Renal cortex interstitium (tissue), 15 donors: Measurements from ENCODE around the gene SLC19A3. TPM values are rescaled to one million over a fixed set of nuclear protein-coding genes. Genes with fewer than 3 reads are reported as not detected.
"Not testable (repeated sequence)": the region's sequence is repeated elsewhere in the genome, so short reads cannot be mapped to it uniquely, and the experiment has no call there.

ENCODE experiments used
- DNase-seq, 11 donors: peaks; one replicate each; pipeline ENCODE4 v3.0.0-alpha.2; 2013; ENCODE audit warnings: low read depth in 9 of 11, low spot score in 4 of 11; ENCODE audit errors: extremely low read depth in 1 of 11
- long read RNA-seq, 16 experiments: transcript quantifications; one replicate each; lab custom pipeline, GENCODE V29; 2026
- polyA plus RNA-seq, 3 donors: library from polyadenylated mRNA; unstranded; fragments of 120-200 nt; gene quantifications; one replicate each; pipeline ENCODE4 v1.2.1, GENCODE V29; 2013; ENCODE audit not compliant: insufficient read length in 3 of 3

The SLC19A3 gene
- polyA plus RNA-seq, result 10 to 100 TPM in 2 of 3 donors, 1 to 10 TPM in 1; 6.7 to 15.8 (median 10.1) TPM
- long read RNA-seq, donor 1, partial matches to known transcripts, result 0 of 1 reads
- long read RNA-seq, donor 1, other reads (novel, unspliced or antisense), result 0 of 1 reads
- long read RNA-seq, donor 2, result 0 reads
- long read RNA-seq, donor 3, full-length matches to known transcripts, result 1 of 1 reads
- long read RNA-seq, donor 3, partial matches to known transcripts, result 0 of 1 reads
- long read RNA-seq, donor 3, other reads (novel, unspliced or antisense), result 0 of 1 reads
- long read RNA-seq, donor 4, full-length matches to known transcripts, result 2 of 2 reads
- long read RNA-seq, donor 4, partial matches to known transcripts, result 0 of 2 reads
- long read RNA-seq, donor 4, other reads (novel, unspliced or antisense), result 0 of 2 reads
- long read RNA-seq, donor 5, result 0 reads
- long read RNA-seq, donor 6, full-length matches to known transcripts, result 1 of 1 reads
- long read RNA-seq, donor 6, partial matches to known transcripts, result 0 of 1 reads
- long read RNA-seq, donor 6, other reads (novel, unspliced or antisense), result 0 of 1 reads
- long read RNA-seq, donor 7, result 0 reads
- long read RNA-seq, donor 8, full-length matches to known transcripts, result 2 of 2 reads
- long read RNA-seq, donor 8, partial matches to known transcripts, result 0 of 2 reads
- long read RNA-seq, donor 8, other reads (novel, unspliced or antisense), result 0 of 2 reads
- long read RNA-seq, donor 9, full-length matches to known transcripts, result 1 of 1 reads
- long read RNA-seq, donor 9, partial matches to known transcripts, result 0 of 1 reads
- long read RNA-seq, donor 9, other reads (novel, unspliced or antisense), result 0 of 1 reads
- long read RNA-seq, donor 10, result 0 reads
- long read RNA-seq, donor 11, result 0 reads
- long read RNA-seq, donor 12, result 0 reads
- long read RNA-seq, donor 13, full-length matches to known transcripts, result 1 of 1 reads
- long read RNA-seq, donor 13, partial matches to known transcripts, result 0 of 1 reads
- long read RNA-seq, donor 13, other reads (novel, unspliced or antisense), result 0 of 1 reads
- long read RNA-seq, donor 14, partial matches to known transcripts, result 0 of 1 reads
- long read RNA-seq, donor 14, other reads (novel, unspliced or antisense), result 0 of 1 reads
- long read RNA-seq, donor 15, result 0 reads
- long read RNA-seq, donor 16, full-length matches to known transcripts, result 3 of 3 reads
- long read RNA-seq, donor 16, partial matches to known transcripts, result 0 of 3 reads
- long read RNA-seq, donor 16, other reads (novel, unspliced or antisense), result 0 of 3 reads

DNA sequence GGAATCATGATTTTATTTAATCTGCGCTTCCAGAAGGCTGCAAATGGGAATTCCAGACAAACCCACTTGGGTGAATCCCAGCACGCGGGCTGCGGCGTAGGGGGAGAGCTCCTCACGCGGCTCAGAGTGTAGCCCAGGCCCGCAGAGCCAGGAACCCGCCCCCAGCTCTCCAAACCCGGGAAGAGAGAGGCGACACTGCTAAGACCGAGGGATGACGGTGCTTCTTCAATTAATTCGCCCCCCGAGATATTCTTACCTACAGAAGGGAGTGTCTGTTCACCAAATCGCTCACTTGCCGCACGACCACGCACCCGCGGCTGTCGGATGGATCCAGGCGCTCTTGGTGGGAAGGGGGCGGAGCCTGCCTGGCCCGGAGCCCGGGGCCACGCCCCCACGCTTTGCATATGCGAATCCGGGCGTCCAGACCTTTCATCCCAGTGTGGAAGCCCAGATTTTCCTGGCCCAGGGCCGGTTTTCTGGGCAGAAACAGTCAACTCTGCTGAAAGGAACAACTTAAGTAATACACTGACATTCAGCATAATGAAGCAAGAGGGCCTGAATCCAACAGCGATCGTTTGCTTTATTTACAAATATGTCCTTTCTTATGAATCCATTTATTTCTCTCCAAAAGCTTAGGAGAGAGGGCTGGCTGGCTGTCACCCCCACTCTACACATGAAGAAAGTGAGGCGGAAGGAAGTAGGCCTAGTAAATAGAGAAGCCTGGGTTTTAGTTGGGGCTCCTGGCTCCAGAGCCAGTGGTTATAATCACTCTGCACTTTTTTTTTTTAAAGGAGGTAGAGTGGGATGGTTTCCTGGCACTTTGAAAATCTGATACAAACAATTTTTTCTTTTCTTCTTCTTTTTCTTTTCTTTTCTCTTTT, at the start of gene SLC19A3:
Gene SLC19A3 (minus strand): TSS at position 342 of the 881 bp plus-strand sequence. CDS start 15,710 bp downstream, outside the sequence.
- peak; percentile 29 to 68 (median 59) for DNase-seq

DNA sequence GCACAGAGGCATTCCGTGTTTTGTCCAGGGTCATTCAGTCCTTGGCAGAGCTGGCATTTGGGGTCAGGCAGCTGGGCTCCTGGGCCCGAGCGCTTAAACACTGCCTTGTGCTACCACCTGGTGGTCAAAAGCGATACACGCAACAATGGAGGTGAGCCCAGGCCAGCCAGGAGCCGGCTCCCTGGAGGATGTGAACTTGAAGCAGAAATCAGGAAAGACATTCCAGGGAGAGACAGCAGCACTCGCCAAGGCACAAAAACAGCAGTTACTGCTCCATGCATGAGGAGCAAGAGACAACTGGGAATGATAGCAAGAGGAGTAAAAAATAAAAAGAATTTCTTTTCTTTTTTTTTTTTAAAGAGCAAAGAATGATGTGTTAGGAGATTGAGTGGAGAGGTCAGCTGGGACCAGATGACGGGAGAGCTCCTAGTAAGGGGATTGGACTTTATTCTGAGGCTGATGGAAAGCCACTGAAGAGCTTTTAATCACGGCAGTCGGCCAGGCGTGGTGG, 48.6 kb upstream of the SLC19A3 start:
- peak in 10 of 11 donors; percentile 47 to 79 (median 61) for DNase-seq

DNA sequence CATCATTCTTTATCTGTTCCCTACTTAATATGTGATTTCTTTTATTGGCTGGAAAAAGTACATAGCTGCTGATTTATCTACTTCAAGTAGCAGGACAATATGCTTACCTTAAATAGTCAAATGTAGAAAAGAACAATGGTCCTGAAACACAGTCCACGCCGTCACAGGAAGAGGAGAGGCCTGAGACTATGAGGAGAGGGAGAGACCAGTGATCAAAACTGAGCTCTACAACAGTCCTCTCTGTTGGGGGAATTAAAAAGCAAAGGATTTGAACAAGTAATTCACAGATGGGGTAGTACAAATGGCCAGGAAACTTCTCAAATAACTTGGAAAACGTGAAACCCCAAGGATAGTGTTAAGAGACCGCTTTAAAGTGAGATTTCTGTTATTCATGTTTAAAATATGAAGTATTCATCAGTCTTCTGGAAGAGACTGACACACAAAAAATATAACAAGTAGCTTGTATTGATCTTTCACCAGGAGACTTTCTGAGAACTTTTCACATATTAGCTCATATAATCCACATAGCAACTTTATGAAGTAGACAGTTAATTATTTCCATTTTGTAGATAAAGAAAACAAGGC, 48.1 kb upstream of the SLC19A3 start:
- no peak for DNase-seq

DNA sequence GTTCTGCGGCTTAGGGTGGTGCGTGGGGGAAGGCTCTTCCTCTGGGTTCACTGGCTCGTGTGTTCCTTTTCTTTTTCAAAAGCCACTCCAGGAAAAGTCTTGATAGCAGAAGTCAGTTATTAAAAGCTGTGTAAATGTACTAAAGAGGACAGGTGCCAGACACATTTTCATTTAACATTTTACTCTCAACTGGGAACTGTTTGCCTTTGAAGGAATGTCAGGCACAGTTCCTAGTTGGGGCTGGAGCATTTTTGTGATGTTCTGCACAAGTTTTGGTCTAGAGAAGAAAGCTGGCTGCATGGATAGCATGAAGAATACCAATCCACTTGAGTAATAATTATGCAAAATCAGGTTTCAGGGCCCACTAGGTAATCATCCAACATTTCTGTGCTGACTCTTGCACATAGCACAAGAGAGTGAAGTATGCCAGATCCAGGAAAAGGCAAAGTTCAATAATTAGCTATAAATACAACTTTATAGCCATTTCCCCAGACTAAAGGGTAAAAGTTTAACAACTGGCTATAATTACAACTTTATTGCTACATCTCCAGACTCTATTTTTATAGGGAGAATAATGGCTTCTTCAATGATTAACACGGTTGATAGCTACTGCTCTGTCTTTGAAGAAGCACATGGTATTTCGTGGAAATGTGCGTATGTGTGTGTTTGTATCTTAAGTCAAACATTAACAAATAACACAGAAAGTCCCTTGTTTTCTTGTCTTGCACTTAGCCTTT, 44.1 kb upstream of the SLC19A3 start:
- DNase-seq, result peak in 10 of 11 donors; percentile 31 to 85 (median 64)

DNA sequence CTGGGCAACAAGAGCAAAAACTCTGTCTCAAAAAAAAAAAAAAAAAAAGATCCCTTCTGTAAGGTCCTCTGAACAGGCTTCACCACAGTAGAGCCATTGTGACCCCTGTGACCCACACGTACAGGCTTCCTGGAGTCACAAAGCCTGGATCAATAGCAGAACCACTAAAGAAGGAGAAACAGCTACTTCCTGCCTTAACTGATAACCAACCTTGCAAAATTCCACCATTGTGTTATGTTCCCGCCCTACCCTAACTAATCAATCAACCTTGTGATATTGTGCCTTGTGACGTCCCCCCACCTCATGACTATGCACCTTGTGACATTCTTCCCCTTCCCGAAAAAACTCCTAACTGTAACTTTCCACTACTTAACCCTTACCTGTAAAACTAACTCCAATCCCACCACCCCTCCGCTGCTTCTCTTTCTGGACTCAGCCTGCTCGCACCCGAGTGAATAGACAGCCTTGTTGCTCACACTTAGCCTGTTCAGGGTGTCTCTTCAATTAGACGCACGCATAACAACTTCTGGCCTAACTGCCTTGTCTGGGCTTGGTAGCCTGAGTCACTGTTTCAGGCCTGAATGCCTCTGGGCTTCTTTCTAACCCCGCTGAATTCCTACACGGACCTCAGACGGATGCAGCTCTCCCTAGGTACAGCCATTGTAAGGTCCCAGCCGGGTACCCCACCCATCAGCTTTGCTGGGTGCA, 41.7 kb upstream of the SLC19A3 start:
- DNase-seq, result no peak

DNA sequence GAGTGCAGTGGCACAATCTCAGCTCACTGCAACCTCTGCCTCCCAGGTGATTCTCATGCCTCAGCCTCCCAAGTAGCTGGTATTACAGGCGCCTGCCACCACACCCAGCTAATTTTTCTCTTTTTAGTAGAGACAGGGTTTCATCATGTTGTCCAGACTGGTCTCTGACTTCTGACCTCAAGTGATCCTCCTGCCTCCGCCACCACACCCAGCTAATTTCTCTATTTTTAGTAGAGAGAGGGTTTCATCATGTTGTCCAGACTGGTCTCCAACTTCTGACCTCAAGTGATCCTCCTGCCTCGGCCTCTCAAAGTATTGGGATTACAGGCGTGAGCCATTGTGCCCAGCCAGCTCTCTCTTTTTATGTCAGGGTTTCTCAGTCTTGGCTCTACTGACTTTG, 38.4 kb upstream of the SLC19A3 start:
- not testable (repeated sequence) for DNase-seq

DNA sequence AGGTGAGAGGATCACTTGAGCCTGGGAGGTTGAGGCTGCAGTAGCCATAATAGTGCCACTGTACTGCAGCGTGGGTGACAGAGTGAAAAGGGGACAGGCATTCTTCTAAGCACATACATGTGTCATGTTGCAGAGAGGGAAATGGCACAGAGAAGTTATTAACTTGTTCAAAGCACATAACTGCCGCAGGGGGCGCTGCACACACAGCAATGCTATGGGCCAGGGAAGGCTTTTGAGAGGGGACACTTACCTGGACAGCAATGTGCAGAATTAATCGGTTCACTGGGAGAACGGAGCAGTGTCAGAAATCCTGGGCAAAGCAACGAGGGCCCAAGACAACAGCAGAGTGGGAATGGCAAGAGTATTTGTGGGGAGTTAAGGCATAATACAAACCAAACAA, 30.3 kb upstream of the SLC19A3 start:
- DNase-seq, result no peak

DNA sequence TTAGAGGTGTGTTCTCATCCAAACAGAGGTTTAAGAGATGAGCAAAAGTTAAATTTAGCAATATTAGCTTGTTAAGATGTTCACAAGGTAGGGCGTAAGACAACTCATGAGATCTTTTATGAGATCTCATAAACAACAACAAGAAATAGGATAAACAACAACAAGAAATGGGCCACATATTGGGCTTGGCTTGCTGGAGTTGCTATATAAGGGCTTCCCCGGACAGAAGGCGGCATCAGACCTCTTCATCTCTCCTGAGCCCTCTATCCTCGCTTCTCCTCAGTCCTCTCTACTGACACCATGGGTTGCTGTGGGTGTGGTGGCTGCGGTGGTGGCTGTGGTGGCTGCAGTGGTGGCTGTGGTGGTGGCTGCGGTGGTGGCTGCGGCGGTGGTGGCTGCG, 27.8 kb upstream of the SLC19A3 start, which contains the start of gene SCYGR8:
Gene SCYGR8 (plus strand): TSS at position 301 of the 400 bp plus-strand sequence. CDS start 0 bp downstream, at position 301.
- DNase-seq, result no peak

DNA sequence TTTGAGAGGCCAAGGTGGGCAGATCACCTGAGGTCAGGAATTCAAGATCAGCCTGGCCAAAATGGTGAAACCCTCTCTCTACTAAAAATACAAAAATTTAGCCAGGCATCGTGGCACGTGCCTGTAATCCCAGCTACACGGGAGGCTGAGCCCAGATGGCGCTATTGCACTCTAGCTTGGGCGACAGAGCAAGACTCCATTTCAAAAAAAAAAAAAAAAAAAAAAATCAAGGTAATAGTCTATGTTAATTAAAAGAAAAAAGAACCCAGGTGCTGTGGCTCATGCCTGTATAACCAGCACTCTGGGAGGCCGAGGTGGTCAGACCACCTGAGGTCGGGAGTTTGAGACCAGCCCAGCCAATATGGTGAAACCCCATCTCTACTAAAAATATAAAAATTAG, 22.9 kb upstream of the SLC19A3 start:
- DNase-seq, result not testable (repeated sequence)

DNA sequence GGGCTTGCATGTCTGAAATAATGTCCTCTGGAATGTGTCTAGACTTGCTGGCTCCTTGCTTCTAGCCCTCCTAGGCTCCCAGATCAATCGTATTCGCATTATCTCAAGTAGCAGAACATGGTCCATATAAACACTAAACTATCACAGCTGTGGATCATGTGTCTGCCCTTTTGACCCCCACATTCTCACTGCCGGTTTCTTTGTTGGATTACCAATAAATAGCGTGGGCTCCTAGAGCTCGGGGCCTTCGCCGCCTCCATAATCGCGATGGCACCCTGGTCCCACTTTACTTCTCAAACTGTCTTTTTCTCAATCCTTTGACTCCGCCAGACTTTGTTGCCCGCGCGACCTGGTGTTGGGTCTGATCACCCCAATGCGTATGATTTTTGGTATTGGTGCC, 21.5 kb upstream of the SLC19A3 start:
- no peak for DNase-seq

DNA sequence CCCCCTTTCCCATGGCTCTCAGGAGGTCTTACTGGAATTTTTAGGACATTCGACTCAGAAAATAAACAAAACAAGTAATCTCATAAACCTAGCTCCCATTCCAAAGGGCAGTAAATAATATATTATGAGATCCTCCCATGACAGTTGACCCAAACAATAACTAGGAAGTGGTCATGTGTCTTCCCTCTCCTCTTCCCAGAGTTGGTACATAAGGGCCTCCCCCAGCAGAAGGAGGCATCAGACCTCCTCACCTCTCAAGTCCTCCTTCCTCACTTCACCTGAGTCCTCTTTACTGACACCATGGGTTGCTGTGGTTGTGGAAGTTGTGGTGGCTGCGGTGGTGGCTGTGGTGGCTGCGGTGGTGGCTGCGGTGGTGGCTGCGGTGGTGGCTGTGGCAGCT, 10.2 kb upstream of the SLC19A3 start, which contains the start of gene SCYGR7:
Gene SCYGR7 (plus strand): TSS at position 301 of the 400 bp plus-strand sequence. CDS start 0 bp downstream, at position 301.
- DNase-seq, result no peak

DNA sequence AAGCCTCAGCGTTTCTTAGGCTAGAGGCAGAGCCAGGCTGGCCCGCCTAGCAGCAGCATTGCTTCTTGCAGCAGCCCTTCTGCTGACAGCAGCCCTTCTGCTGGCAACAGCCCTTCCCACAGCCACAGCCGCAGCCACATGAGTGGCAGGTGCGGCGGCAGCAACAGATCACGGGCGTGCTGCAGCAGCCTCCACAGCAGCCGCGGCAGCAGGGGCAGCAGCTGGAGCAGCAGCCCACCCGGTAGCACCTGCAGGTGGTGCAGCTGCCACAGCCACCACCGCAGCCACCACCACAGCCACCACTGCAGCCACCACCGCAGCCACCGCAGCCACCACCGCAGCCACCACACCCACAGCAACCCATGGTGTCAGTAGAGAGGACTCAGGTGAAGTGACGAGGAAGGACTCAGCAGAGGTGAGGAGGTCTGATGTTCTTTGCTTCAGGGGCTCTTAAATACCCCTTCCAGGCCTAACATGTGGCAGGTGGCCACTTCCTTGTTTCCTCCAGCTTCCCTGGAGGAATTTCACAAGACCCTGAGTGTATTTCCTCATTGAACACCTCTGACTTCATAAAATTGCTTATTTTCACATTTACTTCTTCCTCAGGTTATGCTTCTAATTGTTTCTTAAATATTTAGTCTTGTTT, 6.7 kb upstream of the SLC19A3 start, which contains the start of gene SCYGR6:
Gene SCYGR6 (minus strand): TSS at position 364 of the 646 bp plus-strand sequence. CDS start 0 bp downstream, at position 364.
- no peak for DNase-seq

DNA sequence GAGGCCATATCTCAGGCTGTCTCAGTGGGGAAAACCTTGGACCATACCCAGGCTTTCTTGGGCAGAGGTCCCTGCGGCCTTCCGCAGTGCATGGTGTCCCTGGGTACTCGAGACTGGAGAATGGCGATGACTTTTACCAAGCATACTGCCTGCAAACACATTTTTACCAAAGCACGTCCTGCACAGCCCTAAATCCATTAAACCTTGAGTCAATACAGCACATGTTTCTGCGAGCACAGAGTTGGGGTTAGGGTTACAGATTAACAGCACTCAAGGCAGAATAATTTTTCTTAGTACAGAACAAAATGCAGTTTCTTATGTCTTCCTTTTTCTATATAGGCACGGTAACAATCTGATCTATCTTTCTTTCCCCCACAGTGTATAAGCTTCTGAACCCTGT, 5.0 kb upstream of the SLC19A3 start:
- DNase-seq, result not testable (repeated sequence)

DNA sequence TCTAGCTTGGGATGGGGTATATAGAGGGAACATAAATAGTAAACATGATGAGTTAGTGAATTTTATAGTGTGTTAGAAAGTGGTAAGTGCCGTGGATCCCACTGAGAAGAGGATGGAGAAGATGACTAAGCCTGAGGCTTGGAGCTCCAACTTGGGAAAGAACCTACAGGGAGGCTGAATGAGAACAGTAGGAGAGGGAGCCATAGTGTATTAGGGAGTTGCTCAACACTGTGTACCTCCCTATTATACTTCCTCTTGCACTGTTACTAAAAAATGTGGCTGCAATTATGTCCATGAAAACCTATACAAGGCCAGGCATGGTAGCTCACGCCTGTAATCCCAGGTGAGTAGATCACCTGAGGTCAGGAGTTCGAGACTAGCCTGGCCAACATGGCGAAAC, 2.9 kb upstream of the SLC19A3 start:
- DNase-seq, result no peak

DNA sequence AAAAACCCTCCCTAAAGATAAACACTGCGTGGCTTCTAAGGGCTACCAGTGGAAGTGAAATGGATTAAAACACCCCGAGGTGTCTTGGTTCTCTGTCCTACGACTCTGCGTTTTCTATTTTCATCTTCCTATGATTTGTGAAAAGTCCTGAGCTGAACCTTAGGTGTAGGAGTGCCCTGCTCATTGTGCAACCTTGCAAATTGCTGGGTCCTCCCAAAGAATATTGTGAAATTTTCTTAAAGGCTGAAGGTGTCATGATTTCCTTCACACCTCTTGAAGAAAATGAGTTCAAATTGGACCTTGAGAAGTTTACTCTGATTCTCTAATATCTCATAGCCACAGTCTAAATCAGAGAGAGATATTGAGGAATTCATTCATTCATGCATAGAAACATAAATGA, 1.8 kb upstream of the SLC19A3 start:
- DNase-seq, result no peak

DNA sequence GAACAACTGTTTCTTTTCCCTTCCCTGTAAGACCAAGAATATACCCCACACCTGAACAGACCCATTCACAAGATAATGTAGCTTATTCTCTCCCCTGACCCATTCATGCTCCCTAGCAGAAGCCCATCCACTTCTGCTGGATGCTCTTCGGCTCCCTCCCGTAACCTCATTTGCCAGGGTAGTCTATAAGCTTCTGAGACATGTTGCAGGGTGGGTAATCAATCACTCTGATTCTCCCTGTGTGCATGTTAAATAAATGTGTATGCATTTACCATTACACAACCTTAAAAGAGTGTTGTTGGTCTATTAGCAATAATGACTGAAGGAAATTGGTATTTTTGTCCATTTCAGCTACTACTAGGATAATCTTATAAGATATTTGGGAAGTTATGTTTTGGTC, 1.3 kb downstream of the SLC19A3 start:
- DNase-seq, result no peak
